Measurements from ENCODE around the gene NR1H4.
A peak's percentile ranks its signal among the peaks of the same experiment; 100 is the strongest.
"Not testable (repeated sequence)": the region's sequence is repeated elsewhere in the genome, so short reads cannot be mapped to it uniquely, and the experiment has no call there.

Gene NR1H4

GRCh38 chr12:100512692-100513091, 39.0 kb downstream of the NR1H4 start:
- no peak for DNase-seq (ENCODE audit: low read depth, low spot score)

- no peak for DNase-seq (ENCODE audit: low read depth, low spot score)
Observed at GRCh38 chr12:100515968-100516367, 42.3 kb downstream of the NR1H4 start.

- no peak for DNase-seq (ENCODE audit: low read depth, low spot score)
Observed at GRCh38 chr12:100518376-100518775, 44.7 kb downstream of the NR1H4 start.

GRCh38 chr12:100520048-100520769, 46.5 kb downstream of the NR1H4 start:
- DNase-seq (ENCODE audit: low read depth, low spot score) = no peak

- DNase-seq (ENCODE audit: low read depth, low spot score) = no peak
Observed at GRCh38 chr12:100521958-100522357, 48.3 kb downstream of the NR1H4 start.

GRCh38 chr12:100528034-100528433, 54.4 kb downstream of the NR1H4 start:
- no peak for DNase-seq (ENCODE audit: low read depth, low spot score)

- no peak for DNase-seq (ENCODE audit: low read depth, low spot score)
Observed at GRCh38 chr12:100528471-100529127, 54.9 kb downstream of the NR1H4 start.

- DNase-seq (ENCODE audit: low read depth, low spot score) = no peak
Observed at GRCh38 chr12:100529756-100530350, 56.2 kb downstream of the NR1H4 start.

- no peak for DNase-seq (ENCODE audit: low read depth, low spot score)
Observed at GRCh38 chr12:100533376-100533775, 59.7 kb downstream of the NR1H4 start.

- no peak for DNase-seq (ENCODE audit: low read depth, low spot score)
Observed at GRCh38 chr12:100534625-100535227, 61.1 kb downstream of the NR1H4 start.

- DNase-seq (ENCODE audit: low read depth, low spot score) = peak; percentile 7
Observed at GRCh38 chr12:100539202-100539601, 65.5 kb downstream of the NR1H4 start.

- no peak for DNase-seq (ENCODE audit: low read depth, low spot score)
Observed at GRCh38 chr12:100544165-100544564, 70.5 kb downstream of the NR1H4 start.

GRCh38 chr12:100545092-100545491, 71.4 kb downstream of the NR1H4 start:
- no peak for DNase-seq (ENCODE audit: low read depth, low spot score)

- no peak for DNase-seq (ENCODE audit: low read depth, low spot score)
Observed at GRCh38 chr12:100553936-100554335, 80.3 kb downstream of the NR1H4 start.

GRCh38 chr12:100554608-100555077, 81.0 kb downstream of the NR1H4 start:
- peak; percentile 74 for DNase-seq (ENCODE audit: low read depth, low spot score)

- DNase-seq (ENCODE audit: low read depth, low spot score) = no peak
Observed at GRCh38 chr12:100555722-100556121, 82.1 kb downstream of the NR1H4 start.

- DNase-seq (ENCODE audit: low read depth, low spot score) = no peak
Observed at GRCh38 chr12:100557357-100557756, 83.7 kb downstream of the NR1H4 start.

- DNase-seq (ENCODE audit: low read depth, low spot score) = not testable (repeated sequence)
Observed at GRCh38 chr12:100559261-100559660, 85.6 kb downstream of the NR1H4 start.

- DNase-seq (ENCODE audit: low read depth, low spot score) = no peak
Observed at GRCh38 chr12:100564090-100564489, 90.4 kb downstream of the NR1H4 start.

- DNase-seq (ENCODE audit: low read depth, low spot score) = no peak
Observed at GRCh38 chr12:100564905-100565467, 91.3 kb downstream of the NR1H4 start.

- no peak for DNase-seq (ENCODE audit: low read depth, low spot score)
Observed at GRCh38 chr12:100565987-100566545, 92.4 kb downstream of the NR1H4 start.
